GM18526 (cell line): ENCODE results near the gene MOB2.

Experiments
- POLR2A ChIP-seq: IDR thresholded peaks from 3 replicates; pipeline ENCODE4 v1.6.1; 2011; ENCODE audit not compliant: insufficient read length; ENCODE audit errors: extremely low read depth

Gene MOB2

GRCh38 chr11:1484695-1485503 is 1.7 kb downstream of the MOB2 start:
- TF ChIP-seq POLR2A = no peak

DNA sequence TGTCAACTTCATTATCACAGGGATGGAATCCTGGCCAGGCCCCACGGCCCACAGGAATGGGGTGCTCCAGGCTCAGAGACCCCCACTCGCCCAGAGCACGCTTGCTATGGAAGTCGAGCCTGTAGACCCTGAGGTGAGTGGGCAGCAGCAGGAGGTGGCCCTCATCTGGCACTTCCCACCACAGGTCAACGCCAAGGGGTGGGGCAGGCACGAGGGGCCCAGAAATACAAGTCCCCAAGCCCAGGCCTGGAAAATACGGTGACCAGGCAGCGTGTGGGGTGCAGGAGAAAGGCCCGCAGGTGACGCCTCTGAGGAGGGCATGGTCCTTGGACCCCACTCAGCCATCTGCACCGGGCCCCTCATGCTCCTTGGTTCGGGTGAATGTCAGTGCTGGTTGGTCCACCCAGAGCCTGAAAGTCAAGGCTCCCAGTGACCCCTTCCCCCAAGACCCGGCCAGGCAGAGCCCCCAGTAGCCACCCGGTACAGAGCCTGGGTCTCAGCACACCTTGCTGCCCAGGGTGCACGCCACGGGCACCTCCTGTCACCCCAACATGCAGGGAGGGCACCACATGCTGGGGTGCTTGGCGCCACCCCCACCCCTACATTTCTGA is 2.4 kb downstream of the MOB2 start:
- no peak for TF ChIP-seq POLR2A

DNA sequence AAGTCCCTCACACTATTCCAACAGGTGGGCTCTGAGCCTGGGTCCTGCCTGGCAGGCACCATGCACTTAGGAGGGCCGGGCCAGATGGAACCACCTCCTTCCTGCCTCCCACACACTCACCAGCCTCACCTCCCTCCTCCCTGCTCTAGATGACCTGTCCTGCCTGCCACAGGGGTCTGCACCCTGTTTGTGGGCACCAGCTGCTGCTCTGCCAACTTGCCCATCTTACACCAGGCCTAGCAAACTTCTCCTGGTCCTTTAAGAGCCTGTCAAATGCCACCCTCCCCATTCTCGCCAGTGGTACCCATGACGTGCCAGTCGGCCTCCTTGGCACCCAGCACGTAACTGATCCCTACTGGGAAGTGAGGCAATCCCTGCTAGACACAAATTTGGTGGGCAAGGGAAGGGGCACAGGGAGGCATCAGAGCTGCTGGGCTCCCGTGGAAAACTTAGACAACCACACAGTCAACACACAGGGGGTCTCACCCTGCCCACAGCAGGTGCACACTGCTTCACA is 3.1 kb downstream of the MOB2 start:
- TF ChIP-seq POLR2A = no peak

- no peak for TF ChIP-seq POLR2A
Measured at GRCh38 chr11:1482581-1483444, 3.8 kb downstream of the MOB2 start.

- TF ChIP-seq POLR2A = no peak
Measured at GRCh38 chr11:1481861-1482441, 4.6 kb downstream of the MOB2 start.

DNA sequence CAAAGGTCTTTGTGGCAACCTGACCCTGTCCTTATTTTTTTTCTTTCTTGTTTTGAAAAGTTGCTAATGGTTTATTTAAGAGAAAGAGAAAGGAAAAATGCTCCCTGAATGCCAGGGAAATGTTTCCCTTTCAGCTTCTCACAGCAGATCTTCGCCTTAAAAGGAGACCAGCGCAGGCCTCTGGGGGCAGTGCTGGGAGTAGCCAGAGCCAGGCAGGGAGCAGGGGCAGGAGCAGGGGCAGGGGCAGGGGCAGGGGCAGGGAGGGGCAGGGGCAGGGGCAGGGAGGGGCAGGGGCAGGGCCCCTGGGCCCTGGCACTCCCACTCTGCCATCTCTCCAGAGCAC is 5.1 kb downstream of the MOB2 start:
- TF ChIP-seq POLR2A = no peak

- TF ChIP-seq POLR2A = no peak
Measured at GRCh38 chr11:1480555-1481482, 5.8 kb downstream of the MOB2 start.

- no peak for TF ChIP-seq POLR2A
Measured at GRCh38 chr11:1480191-1480554, 6.4 kb downstream of the MOB2 start.

DNA sequence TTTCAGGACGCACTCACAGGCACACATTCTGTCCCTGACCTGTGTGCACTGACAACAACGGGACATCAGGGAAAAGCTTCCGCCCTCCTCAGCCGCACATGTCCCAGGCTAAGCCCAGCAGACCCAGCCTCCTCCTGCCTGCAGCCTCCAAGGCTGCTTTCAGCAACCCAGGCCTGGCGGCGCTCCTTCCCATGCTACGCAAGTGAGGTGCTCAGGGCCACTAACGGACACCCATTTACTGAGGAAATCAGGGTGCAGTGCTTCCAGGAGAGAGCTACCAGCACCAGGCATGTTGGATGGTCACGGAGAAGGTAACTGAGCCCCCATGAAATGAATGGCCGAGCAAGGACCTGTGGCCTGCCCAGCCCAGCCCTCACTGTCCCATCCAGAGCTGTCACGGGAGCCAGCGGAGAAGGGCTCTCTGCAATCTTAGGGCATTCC is 6.9 kb downstream of the MOB2 start:
- no peak for TF ChIP-seq POLR2A

DNA sequence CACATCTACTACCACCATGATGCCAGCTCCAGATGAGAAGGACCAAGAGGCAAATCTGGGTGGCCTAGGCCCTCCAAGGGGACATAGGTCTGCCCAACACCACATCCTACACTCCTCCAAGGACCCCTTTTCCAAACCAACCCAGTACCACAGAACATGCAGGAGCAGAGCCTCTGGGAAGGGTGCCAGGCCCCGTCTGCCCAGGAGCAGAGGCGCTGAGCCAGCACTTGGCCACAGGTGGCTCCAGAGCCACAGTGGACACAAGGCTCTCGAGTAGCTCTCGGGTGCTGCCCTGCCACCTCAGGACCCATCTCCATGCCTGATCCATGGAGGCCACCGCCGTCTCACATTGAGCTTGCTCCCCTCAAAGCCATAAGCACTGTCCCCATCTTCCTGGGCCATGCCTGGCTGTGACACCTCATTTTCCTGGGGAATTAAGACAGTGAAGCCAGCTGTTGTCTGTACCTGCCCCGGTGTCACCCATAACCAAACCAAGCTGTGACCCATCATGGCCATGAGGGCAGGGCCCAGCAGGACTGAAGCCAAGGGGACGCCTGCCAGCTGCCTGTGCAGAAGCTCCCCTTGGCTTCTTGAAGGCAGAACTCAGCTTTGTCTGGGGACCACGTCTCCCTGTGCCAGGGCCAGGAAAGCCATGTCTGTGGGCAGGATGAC is 7.4 kb downstream of the MOB2 start:
- TF ChIP-seq POLR2A = no peak

- no peak for TF ChIP-seq POLR2A
Measured at GRCh38 chr11:1478544-1478943, 8.0 kb downstream of the MOB2 start.

GRCh38 chr11:1478011-1478410 is 8.6 kb downstream of the MOB2 start:
- no peak for TF ChIP-seq POLR2A

DNA sequence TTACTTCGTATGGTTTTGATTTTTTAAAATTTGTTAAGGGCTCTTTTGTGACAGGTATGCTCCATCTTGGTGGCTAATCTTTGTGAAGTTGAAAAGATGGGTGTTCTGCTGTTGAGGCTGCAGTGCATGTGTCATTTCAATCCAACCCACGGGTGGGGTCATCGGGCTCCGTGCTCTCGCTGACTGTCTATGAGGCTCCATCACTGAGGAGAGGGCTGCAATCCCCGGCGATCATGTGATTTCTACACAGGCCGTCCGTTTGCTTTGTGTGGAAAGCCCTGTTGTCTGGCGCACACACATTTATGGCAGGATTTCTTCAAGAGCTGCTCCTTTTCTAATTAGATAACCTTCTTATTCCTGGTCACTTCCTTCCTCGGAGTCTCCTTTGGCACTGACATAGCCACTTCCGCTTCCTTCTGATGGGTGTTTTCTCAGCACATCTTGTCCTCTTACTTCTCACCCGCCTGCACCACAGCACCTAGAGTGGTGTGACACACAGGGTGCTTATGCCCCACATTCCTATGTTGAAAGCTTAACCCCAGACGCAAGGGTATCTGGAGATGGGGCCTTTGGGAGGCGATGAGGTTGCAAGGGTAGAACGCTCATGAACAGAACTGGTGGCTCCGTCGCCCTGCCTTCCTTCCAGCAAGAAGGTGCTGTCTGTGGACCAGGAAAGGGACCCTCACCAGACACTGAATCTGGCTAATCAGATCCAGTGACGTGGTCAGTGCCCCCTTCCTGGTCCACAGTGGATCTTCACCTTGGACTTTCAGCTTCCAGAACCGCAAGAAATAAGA is 9.4 kb downstream of the MOB2 start:
- no peak for TF ChIP-seq POLR2A

GRCh38 chr11:1475841-1476240 is 10.7 kb downstream of the MOB2 start:
- TF ChIP-seq POLR2A = no peak
